ENCODE data around the gene NPIPB9.
"Not testable (repeated sequence)": the region's sequence is repeated elsewhere in the genome, so short reads cannot be mapped to it uniquely, and the experiment has no call there.

The NPIPB9 gene

GRCh38 chr16:28802235-28803019, 50.8 kb downstream of the NPIPB9 start:
- DNase-seq (ENCODE audit: low read depth, low spot score): peak; percentile 79
- H3K4me3 ChIP-seq (ENCODE audit: low read depth, low read length): peak overlapping the region; percentile 17
- in situ Hi-C loops (cut with HindIII; ENCODE audit: low sequenced_read_pairs): not testable (repeated sequence)
- TF ChIP-seq, protein P1, sequence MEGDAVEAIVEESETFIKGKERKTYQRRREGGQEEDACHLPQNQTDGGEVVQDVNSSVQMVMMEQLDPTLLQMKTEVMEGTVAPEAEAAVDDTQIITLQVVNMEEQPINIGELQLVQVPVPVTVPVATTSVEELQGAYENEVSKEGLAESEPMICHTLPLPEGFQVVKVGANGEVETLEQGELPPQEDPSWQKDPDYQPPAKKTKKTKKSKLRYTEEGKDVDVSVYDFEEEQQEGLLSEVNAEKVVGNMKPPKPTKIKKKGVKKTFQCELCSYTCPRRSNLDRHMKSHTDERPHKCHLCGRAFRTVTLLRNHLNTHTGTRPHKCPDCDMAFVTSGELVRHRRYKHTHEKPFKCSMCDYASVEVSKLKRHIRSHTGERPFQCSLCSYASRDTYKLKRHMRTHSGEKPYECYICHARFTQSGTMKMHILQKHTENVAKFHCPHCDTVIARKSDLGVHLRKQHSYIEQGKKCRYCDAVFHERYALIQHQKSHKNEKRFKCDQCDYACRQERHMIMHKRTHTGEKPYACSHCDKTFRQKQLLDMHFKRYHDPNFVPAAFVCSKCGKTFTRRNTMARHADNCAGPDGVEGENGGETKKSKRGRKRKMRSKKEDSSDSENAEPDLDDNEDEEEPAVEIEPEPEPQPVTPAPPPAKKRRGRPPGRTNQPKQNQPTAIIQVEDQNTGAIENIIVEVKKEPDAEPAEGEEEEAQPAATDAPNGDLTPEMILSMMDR (IDR thresholded peaks at IDR 0.05; ENCODE audit: low read depth, low read length): peak; percentile 53

GRCh38 chr16:28807445-28808120, 56.0 kb downstream of the NPIPB9 start:
- DNase-seq (ENCODE audit: low read depth, low spot score); H3K4me3 ChIP-seq (ENCODE audit: low read depth, low read length): not testable (repeated sequence)

DNA sequence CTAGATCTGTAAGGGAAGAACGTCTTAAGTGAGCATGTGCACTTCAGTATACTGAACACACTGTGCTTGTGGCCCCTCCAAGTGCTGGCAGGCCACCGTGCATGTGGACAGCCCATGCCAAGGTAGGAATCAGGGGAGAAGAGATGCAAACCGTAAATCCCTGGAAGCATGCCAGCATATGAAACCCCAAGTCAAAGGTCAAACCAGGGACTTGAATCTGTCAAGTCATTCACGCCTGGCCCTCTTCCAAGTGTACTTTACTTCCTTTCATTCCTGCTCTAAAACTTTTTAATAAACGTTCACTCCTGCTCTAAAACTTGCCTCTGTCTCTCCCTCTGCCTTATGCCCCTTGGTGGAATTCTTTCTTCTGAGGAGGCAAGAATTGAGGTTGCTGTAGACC, 68.4 kb downstream of the NPIPB9 start:
- TF ChIP-seq, protein P1 (IDR thresholded peaks at IDR 0.05; ENCODE audit: low read depth, low read length): no peak
- H3K4me3 ChIP-seq (ENCODE audit: low read depth, low read length): no peak overlapping the region
- in situ Hi-C loops (cut with HindIII; ENCODE audit: low sequenced_read_pairs): no loop called here
- DNase-seq (ENCODE audit: low read depth, low spot score): no peak

More at GRCh38 chr16:28807445-28808120, 56.0 kb downstream of the NPIPB9 start:
- in situ Hi-C loops (cut with HindIII; ENCODE audit: low sequenced_read_pairs): not testable (repeated sequence)

GRCh38 chr16:28820546-28820945, 69.0 kb downstream of the NPIPB9 start:
- in situ Hi-C loops (cut with HindIII; ENCODE audit: low sequenced_read_pairs); DNase-seq (ENCODE audit: low read depth, low spot score); H3K4me3 ChIP-seq (ENCODE audit: low read depth, low read length): not testable (repeated sequence)

- TF ChIP-seq, protein P1 (IDR thresholded peaks at IDR 0.05; ENCODE audit: low read depth, low read length): no peak
- peak overlapping the region; percentile 95 for H3K4me3 ChIP-seq (ENCODE audit: low read depth, low read length)
- in situ Hi-C loops (cut with HindIII; ENCODE audit: low sequenced_read_pairs): no loop called here
- DNase-seq (ENCODE audit: low read depth, low spot score): no peak
Measured at GRCh38 chr16:28821874-28822519, 70.4 kb downstream of the NPIPB9 start.

Measured in astrocyte of the spinal cord (primary cell).